NCI-H226 (cell line): ENCODE data around the gene WIPF3.

Source experiments
- DNase-seq: peaks from one replicate; pipeline ENCODE4 v3.0.0-alpha.2; 2015

The WIPF3 gene

DNA sequence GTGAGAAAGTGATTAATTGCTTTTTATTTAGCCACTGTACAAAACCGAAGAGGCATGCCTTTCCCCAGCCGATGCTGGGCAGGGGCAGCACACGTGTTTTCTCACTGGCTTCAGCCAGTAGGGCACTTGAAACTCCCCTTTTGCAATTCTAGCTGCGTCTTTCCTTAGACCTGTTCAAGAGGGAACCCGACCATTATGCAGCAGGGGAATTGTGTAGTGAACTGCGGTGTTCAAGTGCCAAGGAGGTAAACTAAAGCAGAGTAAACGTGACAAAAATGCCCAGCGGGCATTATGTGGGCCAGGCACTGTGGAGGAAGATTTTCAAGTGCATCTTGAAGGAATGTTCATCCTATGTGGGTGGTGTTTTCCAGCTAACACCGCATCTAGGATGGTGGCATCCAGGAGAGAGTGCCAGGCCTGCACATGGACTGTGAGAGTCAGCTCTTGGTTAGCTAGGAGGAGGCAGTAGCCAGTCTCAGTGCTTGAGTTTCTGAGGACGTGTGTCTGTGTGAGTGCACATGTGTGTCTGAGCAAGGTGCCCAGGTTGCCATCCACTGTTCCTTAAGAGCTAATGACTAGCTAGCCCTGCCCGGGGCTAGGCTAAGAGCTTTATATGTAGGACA is 3.3 kb downstream of the WIPF3 start:
- no peak for DNase-seq

DNA sequence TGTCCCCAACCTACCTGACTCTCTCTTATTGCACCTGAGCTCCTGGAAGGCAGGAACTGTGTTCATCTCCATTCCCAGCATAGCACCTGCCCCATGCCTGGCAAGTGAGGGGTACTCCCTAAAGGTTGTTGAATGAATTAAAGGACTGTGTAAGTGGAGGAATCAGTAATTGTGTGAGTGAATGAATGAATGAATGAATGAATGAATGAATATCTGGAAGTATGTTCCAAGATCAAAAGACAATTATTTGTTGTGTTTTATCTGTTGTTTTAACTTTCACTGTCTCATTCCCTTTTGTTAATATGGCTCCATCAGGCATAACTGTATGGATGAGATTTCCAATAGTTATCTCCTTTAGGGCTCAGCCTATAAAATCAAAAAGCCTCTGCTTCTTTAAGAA is 4.0 kb downstream of the WIPF3 start:
- no peak for DNase-seq

DNA sequence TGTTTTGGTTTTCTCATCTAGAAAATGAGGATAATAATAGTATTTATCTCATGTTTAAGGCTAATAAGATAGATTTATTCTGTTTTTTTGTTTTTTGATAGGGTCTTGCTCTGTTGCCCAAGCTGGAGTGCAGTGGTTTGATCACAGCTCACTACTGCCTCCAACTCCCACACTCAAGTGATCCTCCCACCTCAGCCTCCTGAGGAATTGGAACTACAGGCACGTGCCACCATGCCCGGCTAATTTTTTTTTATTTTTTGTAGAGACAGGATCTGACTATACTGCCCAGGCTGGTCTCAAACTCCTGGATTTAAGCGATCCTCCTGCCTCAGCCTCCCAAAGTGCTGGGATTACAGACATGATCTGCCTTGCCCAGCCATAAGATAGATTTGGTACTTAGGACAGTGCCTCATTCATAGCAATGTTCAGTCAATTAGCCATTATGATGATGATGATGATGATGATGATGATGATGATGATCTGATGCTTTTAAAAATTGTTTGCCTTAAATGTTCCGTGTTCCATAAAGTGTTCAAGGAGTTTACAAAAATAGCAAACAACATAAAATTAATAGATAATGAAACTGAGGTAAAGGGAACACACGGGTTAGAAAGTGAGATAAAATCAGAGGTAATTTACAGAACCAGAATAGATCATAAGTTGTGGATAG is 4.6 kb downstream of the WIPF3 start:
- no peak for DNase-seq

DNA sequence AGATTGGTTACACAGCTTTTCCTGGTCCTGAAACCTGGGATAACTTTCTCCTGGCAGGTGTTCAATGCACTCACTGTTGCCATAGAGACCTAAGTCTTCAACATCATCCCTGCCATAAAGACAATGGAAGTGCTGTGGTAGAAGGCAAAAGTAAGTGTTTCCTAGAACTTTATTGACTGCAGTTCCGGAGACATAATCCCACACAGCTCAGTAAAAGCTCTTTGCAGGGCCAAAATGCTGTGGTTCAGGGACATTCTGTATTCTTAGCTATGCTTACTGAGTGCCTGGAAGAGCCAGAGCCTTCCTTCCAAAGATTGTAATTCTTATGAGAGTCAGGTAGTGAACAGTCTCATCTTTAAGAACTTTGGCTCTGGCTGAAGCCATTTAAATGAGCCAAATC is 5.3 kb downstream of the WIPF3 start:
- no peak for DNase-seq

DNA sequence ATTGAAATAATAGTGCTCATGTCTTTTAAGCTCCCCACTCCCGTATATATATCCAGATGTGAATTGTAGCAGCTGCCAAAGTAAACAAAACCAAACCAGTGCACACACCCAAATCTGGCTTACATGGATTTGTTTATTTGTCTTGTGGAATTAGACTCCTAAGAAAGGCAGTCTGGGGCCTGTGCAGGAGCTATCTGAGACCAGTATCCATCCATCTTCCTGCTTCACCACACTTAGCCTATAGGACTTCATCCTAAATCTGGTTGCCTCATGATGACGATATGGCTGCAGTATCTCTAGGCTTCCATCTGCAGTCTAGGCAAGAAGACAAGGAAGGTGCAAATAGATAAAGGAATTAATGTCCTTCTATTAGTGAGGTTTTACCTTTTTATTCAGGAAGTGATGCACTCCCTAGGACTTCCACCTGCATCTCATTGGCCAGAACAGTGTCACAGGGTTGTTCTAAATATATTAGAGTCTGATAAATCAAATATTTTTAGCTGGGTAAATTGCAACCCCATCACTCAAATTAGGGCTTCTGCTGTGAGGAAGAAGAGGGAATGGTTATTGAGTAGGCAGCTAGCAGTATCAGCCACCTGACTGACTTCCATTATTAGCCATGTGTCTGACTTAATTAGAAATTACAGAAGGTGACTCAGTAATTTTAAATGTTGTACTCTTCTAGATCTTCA is 6.0 kb downstream of the WIPF3 start:
- DNase-seq = no peak

DNA sequence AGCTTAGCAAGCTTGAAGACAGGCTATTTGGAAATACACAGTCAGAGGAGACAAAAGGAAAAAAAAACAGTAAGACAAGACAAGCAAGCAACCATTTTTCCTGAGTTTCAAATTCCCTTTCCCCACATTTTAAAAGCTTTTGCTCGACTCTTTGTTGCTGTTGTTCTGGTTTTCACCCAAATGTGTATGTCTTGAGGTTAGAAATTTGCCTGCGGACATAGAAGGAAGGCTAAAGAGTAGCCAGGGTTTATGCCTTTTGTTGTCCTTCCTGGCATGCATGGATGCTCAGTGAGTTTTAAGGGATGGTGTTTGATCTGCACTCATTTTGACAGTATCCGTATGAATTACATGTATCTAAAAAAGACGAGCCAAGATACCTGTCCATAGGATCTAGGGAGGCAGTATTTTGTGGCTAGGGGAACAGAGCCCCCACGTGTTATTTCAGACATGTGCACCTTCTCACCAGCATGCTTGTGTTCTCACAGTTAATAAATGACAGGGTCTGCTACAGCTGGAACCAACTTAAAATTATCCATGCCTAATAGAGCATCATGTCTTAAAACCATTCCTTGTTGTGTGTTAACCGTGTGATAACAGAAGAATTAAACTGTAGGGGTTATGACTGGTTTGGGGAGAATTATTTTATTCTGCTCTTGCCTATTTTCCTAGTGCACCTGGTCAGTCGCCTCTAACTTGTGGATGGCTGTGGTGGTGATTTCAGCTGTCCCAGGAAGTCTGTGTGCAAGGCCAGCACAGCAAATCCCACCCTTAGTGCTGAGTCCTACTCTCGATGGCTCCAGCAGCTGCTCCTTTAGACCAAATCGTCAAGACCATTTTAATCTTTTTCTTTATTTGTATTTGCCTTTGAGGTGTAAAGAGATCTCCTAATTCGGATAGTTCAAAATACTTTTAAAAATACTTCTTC is 9.1 kb downstream of the WIPF3 start:
- DNase-seq = no peak

DNA sequence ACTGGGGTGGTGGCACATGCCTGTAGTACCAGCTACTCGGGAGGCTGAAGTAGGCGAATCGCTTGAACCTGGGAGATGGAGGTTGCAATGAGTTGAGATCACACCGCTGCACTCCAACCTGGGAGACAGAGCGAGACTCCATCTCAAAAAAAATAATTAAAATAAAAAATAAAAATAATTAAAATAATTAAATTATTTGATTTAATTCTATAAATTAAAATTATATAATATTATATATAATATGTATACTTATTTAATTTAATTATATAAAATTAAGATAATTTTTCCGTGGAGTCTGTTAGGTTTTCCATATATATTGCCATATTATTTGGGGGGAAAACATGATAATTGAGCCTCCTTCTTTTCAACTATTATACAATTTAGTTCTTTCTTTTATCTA is 12.0 kb downstream of the WIPF3 start:
- no peak for DNase-seq

DNA sequence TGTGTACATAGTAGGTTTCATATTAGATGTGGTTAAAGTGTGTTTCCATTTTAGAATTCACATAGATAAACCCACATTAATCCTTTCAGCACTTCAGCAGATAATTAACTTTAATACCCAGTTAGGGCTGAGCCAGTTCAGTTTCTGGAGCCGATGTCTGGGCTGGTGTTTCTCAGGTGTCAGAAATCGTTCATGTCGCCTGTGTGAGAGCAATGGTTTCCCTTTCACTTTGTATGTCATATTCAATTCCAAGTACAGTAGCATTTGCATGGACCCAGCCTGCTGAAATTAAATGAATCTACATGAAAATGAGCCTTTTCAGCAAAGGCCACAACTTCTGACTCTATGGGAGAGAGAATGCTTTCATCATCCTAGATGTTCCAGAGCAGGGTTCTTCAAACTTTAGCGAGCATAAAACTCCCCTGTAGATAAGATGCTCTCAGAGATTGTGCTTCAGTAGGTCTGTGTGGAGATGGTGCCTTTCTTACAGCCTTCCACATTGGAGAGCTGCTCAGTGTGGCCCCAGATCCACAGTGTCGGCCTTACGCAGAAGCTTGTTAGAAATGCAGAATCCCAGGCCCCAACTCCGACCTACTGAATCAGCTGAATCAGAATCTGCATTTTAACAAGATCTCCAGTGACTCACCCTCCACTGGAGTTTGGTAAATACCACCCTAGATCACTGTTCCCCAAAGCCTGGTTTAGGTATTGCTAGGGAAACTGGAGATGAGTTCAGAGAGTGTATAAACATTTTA is 19.6 kb downstream of the WIPF3 start:
- DNase-seq = no peak

DNA sequence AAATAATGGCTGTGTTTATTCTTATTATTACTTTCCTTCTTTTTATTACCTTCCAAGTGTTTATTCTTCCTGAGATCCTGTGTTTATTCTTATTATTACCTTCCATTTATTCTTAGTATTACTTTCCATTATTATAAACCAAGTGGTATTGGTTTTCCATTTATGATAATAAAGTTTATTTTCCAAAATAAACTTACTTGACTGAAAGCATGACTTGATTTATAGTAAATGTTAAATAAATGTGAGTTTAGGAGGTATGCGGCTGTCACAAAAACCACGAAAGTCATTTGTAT is 20.2 kb downstream of the WIPF3 start:
- DNase-seq = no peak

DNA sequence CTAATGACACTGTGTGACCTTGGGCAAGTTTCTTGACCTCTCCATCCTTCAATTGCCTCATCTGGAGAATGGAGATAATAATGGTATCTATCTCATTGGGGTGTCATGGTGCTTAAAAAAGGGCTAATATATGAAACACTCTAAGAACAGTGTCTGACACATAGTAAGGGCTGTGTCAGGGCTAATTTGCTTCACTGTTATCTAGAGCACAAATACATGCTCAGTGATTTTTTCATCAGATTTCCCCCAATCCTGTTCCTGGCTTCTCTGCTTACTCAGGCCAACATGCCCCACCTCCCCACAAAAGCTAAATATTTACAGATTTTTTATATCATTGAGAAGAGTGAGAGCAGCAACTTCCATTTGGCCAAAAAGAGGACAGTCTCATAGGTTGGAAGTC is 20.6 kb downstream of the WIPF3 start:
- DNase-seq = no peak

DNA sequence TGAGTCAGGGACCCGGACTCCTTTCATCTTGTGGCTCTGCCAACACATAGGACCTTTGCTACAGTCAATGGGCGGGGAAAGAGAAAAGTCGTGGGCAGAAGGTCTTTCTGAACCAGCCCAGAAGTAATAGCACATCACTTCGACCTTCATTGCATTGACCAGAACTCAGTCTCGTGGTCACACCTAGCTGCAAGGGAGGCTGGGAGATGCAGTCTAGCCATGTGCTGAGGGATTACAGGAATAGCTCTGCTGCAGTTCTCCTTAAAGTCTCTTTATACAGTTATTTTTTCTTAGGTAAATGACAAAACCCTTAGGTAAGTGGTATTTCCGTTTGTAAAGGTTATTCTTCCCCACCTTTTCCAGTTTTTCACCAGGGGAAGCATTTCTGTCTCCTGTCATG is 25.4 kb downstream of the WIPF3 start:
- no peak for DNase-seq

DNA sequence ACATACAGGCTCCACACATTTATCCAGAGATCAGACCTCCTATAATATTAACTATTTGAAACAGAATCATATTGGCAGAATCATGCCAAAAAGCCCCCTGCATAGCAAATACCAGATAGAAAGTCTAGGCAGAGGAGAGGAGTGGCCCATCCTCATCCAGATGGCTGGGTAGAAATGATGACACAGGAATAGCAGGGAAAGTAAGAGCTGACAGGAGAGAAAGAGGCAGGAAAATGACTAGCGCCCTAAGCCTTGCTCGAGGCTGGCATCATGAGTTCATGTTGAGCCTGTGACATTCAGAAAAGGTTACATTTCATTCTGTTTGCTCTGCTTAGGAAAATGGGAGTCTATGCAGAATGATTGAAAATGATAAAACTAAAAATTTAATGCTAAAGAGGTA is 27.6 kb downstream of the WIPF3 start:
- no peak for DNase-seq

DNA sequence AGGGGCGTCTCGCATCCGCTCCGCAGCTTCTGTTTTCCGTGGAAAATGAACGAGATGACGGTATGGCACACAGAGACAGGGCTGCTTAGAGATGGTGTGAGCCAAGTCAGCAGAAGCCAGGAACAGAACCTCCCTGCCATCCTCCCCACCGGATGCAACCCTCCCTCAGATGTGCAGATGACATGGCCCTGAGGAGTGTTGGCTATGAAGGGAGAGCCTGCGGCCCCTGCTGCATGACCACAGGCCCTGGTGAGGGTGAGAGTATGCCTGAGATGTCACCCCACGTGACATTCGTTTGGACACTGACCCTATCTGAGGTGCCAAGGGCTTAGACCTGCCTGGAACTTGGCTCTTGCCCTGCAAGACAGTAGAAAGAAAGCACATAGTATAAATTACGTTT is 29.4 kb downstream of the WIPF3 start:
- DNase-seq = no peak

DNA sequence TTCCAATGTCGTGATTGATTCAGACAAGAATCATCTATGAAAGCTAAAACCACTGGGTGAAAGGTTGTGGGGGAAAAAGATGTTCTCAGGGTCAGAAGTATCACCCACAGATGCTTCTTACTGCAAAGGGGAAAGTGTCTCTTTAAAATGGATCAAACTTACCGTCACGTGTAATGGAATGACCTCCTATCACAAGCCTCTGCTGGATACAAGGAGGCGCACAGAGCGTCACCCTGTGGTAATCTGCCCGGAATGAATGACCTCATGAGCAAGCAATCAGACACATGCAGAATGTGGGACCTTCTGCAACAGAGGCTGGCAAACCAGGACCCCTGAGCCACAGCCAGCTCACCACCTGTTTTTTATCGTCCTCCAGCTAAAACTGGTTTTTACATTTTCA is 33.0 kb downstream of the WIPF3 start:
- DNase-seq = peak; percentile 39

DNA sequence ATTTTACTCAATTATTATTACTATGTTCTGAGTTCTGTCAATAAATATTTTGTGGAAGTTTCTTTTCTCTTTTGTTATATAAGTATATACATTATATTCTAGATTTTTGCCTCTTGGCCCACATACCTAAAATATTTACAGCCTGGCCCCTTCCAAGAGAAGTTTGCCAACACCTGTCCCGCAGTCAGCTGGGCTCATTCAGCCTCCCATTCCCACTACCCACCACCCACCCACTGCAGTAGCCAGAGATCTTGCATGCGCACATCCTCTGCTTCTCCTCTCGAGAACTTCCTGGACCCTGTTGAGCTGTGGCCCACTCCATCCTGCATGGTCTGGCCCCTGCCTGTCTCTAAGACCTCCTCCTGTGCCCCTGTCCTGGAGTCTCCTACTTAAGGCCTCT is 33.6 kb downstream of the WIPF3 start:
- DNase-seq = no peak

DNA sequence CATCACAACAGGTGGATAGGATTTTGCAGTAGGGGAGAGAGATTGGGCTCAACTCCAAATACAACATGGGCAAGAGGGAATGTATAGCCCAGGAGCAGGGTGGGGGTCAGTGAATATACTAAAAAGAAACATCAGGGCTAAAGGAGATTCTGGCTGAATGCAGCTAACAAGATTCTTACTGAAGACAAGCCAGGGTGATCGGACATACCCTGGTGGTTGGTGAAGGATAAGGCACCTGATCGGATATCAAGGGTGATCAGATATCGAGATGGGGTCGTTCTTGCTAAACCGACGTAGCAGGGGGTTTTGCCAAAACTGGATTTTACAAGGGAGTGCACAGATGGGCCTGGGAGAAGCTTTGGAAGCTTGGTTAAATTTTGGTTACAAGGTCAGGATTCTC is 34.4 kb downstream of the WIPF3 start:
- DNase-seq = no peak

DNA sequence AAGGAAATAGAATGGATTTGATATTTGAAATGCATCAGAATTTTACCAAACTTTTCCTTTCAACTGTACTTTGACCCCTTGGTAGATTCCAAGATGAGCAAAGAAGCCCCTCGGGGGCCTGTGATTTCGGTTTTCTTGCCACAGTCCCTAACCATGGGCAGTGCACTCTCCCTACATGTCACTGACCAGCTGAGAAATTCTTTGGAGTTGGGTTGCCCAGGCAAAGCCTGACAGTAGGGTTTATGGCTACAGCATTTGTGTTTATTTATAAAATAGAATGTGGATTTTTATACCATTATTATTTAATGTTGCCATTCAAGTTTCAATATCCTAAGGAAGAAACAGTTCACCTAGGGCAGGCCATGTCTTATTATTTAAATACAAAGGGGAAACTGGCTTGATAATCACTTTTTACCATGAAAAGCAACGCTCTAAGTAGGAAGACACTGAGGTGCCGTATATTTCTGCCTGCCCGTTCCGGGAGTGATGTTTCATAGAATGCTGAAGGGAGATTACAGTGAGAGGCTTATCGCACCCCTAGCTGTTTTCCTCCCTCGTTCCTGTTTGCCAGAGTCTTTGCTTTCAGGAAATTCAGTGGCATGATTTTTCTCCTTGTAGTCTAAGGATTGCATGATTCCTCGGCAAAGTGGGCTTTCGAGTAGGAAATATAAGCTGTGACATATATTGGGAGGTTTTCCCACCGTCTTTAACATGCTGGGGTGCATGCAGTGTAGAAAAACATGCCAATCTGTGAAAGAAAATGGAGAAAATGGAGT is 35.8 kb downstream of the WIPF3 start:
- DNase-seq = no peak

DNA sequence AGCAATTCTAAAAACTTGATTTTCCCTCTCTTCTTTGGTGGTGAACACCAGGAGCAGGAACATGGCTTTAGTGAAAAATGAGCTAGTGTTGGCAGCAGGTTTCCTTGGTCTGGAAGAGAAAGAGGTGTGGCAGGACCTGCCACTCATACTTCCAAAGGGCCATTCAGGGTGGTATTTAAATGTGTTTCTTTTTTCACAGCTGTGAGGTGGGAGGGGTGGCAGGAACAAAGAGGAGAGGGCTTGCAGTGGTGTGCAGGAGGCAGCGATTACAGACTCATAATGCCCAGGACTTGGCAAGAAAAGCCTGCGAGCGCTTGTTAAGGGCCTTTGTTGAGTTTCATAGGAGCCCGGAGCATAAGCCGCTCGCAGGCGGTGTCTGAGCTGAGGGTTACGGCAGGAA is 36.8 kb downstream of the WIPF3 start:
- DNase-seq = no peak

DNA sequence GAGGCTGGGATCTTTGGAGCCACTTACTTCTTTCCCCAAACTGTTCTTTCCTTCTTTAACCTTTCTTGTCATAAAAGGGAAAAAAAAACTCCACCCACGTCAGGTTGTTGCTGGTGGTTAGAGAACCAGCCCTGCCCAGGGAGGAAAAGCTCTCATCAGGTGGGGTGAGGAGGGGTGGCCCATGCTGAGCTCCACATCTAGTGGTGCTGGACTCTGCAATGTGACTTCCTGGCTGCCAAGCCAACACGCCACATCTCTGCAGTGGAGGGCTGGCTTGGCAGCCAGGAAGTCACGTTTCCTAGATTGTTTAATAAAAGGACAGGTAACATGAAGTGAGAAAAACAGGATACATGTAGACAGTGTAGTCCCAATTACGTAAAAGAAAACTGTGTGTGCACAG is 37.4 kb downstream of the WIPF3 start:
- no peak for DNase-seq

DNA sequence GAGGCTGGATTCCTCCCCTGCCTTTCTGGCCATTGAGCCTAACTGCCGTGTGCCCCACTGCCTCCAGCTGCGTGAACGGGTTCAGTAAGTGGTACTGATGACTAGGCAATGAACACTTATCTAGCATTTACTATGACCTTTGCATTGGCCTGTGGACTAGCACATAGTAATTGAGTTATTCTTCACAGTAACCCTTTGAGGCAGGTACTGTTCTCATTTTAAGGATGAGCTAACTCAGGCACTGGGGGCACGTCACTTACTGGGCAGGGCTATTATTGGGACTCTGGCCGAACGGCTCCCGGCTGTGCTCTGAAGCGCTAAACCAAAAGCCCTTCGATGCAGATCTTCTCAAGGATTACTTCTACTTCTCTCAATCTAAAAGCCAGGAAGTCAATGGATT is 38.3 kb downstream of the WIPF3 start:
- DNase-seq = no peak

DNA sequence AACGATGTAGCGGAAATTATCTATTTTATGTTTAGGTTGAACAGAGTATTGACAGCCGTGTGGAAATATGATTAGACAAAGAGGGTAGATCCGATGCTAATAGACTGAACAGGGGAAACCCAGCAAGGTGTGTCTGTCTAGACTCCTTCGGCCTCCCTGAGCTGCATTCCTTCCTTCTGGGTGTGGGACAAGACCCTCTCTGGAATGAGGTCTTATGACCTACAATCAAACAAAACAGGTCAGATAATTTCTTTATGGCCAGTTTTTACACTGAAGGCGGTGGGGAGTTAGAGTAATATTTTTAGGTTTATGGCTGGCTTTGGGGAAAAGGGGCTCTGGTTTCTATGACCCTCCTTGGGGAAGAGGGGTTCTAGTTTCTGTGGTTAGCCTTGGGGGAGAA is 41.2 kb downstream of the WIPF3 start:
- DNase-seq = no peak

DNA sequence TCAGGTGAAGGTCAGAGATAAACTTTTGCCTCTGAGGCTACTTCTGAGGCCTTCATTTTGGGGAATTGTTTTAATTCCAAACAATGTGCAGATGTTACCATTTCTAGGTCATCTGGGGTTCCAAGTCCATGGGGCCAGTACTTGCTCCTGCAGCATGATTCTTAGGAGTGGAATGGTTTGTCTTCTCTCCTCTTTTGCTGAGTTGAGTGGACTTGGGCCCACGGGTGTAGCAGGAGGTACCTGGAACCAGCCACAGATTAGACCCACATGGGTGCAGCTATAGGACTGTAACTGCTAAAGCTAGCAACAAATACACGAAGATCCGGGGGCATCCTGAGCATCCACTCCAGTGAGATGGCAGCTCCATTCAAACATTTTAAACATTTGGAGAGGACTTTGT is 41.6 kb downstream of the WIPF3 start:
- DNase-seq = no peak
